HepG2 (cell line): ENCODE data around the gene ABCC3. TPM values are rescaled to one million over a fixed set of nuclear protein-coding genes. Genes with fewer than 3 reads are reported as not detected.

Experiments used
- ARID2 ChIP-seq: sonication (generic); formaldehyde crosslinking; IDR thresholded peaks from 2 replicates; pipeline ENCODE4 v1.8.1; 2022; ENCODE audit warnings: mild to moderate bottlenecking, missing genetic modification reagents, borderline replicate concordance
- ATF1 ChIP-seq: IDR thresholded peaks from 2 replicates; pipeline ENCODE4 v1.6.1; 2016; ENCODE audit warnings: mild to moderate bottlenecking, control low read depth
- KDM5B ChIP-seq: sonication (generic); formaldehyde crosslinking; IDR thresholded peaks from 2 replicates; pipeline ENCODE4 v1.4.0; 2020; ENCODE audit warnings: missing genetic modification reagents, mild to moderate bottlenecking, borderline replicate concordance
- KLF9 ChIP-seq: IDR thresholded peaks from 2 replicates; pipeline ENCODE4 v1.6.1; 2016; ENCODE audit warnings: low read depth
- LBX2 ChIP-seq: sonication (generic); formaldehyde crosslinking; IDR thresholded peaks from 2 replicates; pipeline ENCODE4 v1.5.0; 2020; ENCODE audit warnings: missing genetic modification reagents, mild to moderate bottlenecking, borderline replicate concordance
- PAWR ChIP-seq: sonication (generic); formaldehyde crosslinking; IDR thresholded peaks from 2 replicates; pipeline ENCODE4 v1.4.0; 2020; ENCODE audit warnings: missing genetic modification reagents, mild to moderate bottlenecking, borderline replicate concordance
- SRY ChIP-seq: sonication (generic); formaldehyde crosslinking; IDR thresholded peaks from 2 replicates; pipeline ENCODE4 v1.8.0; 2022; ENCODE audit warnings: mild to moderate bottlenecking, missing genetic modification reagents
- TBX3 ChIP-seq: fragments of 450-650 bp; IDR thresholded peaks from 2 replicates; pipeline ENCODE4 v1.6.1; 2017; ENCODE audit warnings: antibody characterized with exemption, mild to moderate bottlenecking, inconsistent platforms, borderline replicate concordance
- TERF1 ChIP-seq: sonication (generic); formaldehyde crosslinking; IDR thresholded peaks from 2 replicates; pipeline ENCODE4 v1.8.0; 2022; ENCODE audit warnings: mild to moderate bottlenecking, missing genetic modification reagents, moderate library complexity
- THYN1 ChIP-seq: sonication (generic); formaldehyde crosslinking; IDR thresholded peaks from 2 replicates; pipeline ENCODE4 v1.8.1; 2023; ENCODE audit warnings: low read depth, mild to moderate bottlenecking, moderate library complexity, missing genetic modification reagents, borderline replicate concordance
- TIGD3 ChIP-seq: sonication (generic); formaldehyde crosslinking; IDR thresholded peaks from 2 replicates; pipeline ENCODE4 v1.5.1; 2020; ENCODE audit warnings: mild to moderate bottlenecking, missing genetic modification reagents, borderline replicate concordance
- ZBTB14 ChIP-seq: sonication (generic); formaldehyde crosslinking; IDR thresholded peaks from 2 replicates; pipeline ENCODE4 v1.4.0; 2020; ENCODE audit warnings: missing genetic modification reagents
- ZFP1 ChIP-seq: IDR thresholded peaks from 2 replicates; pipeline ENCODE4 v1.6.1; 2016
- ZKSCAN5 ChIP-seq: sonication (generic); formaldehyde crosslinking; IDR thresholded peaks from 2 replicates; pipeline ENCODE4 v1.5.1; 2020; ENCODE audit warnings: mild to moderate bottlenecking, missing genetic modification reagents
- ZNF143 ChIP-seq: sonication (generic); formaldehyde crosslinking; IDR thresholded peaks from 2 replicates; pipeline ENCODE4 v1.4.0; 2020; ENCODE audit warnings: missing genetic modification reagents
- ZNF207 ChIP-seq: fragments of 450-650 bp; IDR thresholded peaks from 2 replicates; pipeline ENCODE4 v1.6.1; 2016; ENCODE audit warnings: antibody characterized with exemption, borderline replicate concordance
- ZNF274 ChIP-seq: sonication (generic); formaldehyde crosslinking; IDR thresholded peaks from 2 replicates; pipeline ENCODE4 v1.5.1; 2020; ENCODE audit warnings: mild to moderate bottlenecking, missing genetic modification reagents
- ZNF331 ChIP-seq: sonication (generic); formaldehyde crosslinking; IDR thresholded peaks from 2 replicates; pipeline ENCODE4 v1.4.0; 2020; ENCODE audit warnings: missing genetic modification reagents
- ZNF496 ChIP-seq: sonication (generic); formaldehyde crosslinking; IDR thresholded peaks from 2 replicates; pipeline ENCODE4 v1.8.1; 2023; ENCODE audit warnings: mild to moderate bottlenecking, moderate library complexity, missing genetic modification reagents; ENCODE audit not compliant: insufficient replicate concordance
- ZNF549 ChIP-seq: sonication (generic); formaldehyde crosslinking; IDR thresholded peaks from 2 replicates; pipeline ENCODE4 v1.5.0; 2020; ENCODE audit warnings: missing genetic modification reagents
- ZNF563 ChIP-seq: sonication (generic); formaldehyde crosslinking; IDR thresholded peaks from 2 replicates; pipeline ENCODE4 v1.8.0; 2022; ENCODE audit warnings: mild to moderate bottlenecking, moderate library complexity, missing genetic modification reagents
- ZNF597 ChIP-seq: sonication (generic); formaldehyde crosslinking; IDR thresholded peaks from 2 replicates; pipeline ENCODE4 v1.5.0; 2020; ENCODE audit warnings: missing genetic modification reagents
- ZNF670 ChIP-seq: sonication (generic); formaldehyde crosslinking; IDR thresholded peaks from 2 replicates; pipeline ENCODE4 v1.8.0; 2022; ENCODE audit warnings: mild to moderate bottlenecking, missing genetic modification reagents, borderline replicate concordance
- ZNF740 ChIP-seq: sonication (generic); formaldehyde crosslinking; IDR thresholded peaks from 2 replicates; pipeline ENCODE4 v1.4.0; 2020; ENCODE audit warnings: missing genetic modification reagents
- ZNF766 ChIP-seq: sonication (generic); formaldehyde crosslinking; IDR thresholded peaks from 2 replicates; pipeline ENCODE4 v1.5.0; 2020; ENCODE audit warnings: missing genetic modification reagents, borderline replicate concordance
- polyA plus RNA-seq, 8 experiments: library from polyadenylated mRNA; depleted of rRNA in 3 of 8; stranded (reverse) in 7 of 8; unstranded in 1 of 8; fragments of >200 nt; fragmentation: Illumina TruSeq in 4 of 8; extraction: Trizol in 4 of 8; gene quantifications; 2 replicates each; pipeline versions ENCODE4 v1.2.1 to v1.2.3, GENCODE V29; 2011 to 2016; ENCODE audit warnings: low read depth in 4 of 8, missing spikeins in 1 of 8, mixed read lengths in 1 of 8; ENCODE audit not compliant: insufficient read depth in 1 of 8
- total RNA-seq, 5 experiments: library from RNA; depleted of rRNA; stranded (reverse); fragments of >200 nt; fragmentation: Illumina TruSeq; extraction: Trizol; gene quantifications; 2 replicates each; pipeline ENCODE4 v1.2.3, GENCODE V29; 2016; ENCODE audit warnings: low read depth in 1 of 5

Gene ABCC3
- total and polyA plus RNA-seq, 2 of the 13 experiments (the other 11 are each of a cell fraction or from before 2014, with no cell fraction given), result 25.2 to 50.7 TPM

- TF ChIP-seq ZNF766 (CRISPR knock-in tag), result peak; percentile 84; the same call in 1 of the 2 replicates
- peak; percentile 95 for TF ChIP-seq ZNF143 (CRISPR knock-in tag)
- TF ChIP-seq KDM5B (CRISPR knock-in tag), result peak; percentile 97
- TF ChIP-seq THYN1 (CRISPR knock-in tag), result no peak
- TF ChIP-seq TIGD3, result no peak
- peak; percentile 89; the same call in 1 of the 2 replicates for TF ChIP-seq ZNF563 (CRISPR knock-in tag)
- TF ChIP-seq PAWR (CRISPR knock-in tag), result no peak
- 0 out of 2 replicates have a peak, but pooled peaks have one; percentile 68 for TF ChIP-seq TERF1 (CRISPR knock-in tag)
- TF ChIP-seq ZKSCAN5, result 0 out of 2 replicates have a peak, but pooled peaks have one; percentile 27
- no peak for TF ChIP-seq ZNF496 (CRISPR knock-in tag)
- TF ChIP-seq TBX3, result peak; percentile 37
- TF ChIP-seq ZBTB14 (CRISPR knock-in tag), result no peak; the same call in 1 of the 2 replicates
- TF ChIP-seq ATF1 (CRISPR knock-in tag), result no peak
- TF ChIP-seq SRY (CRISPR knock-in tag), result peak; percentile 94
- TF ChIP-seq ARID2 (CRISPR knock-in tag), result peak; percentile 19; the same call in 1 of the 2 replicates
- TF ChIP-seq ZNF207, result no peak
- 0 out of 2 replicates have a peak, but pooled peaks have one; percentile 60 for TF ChIP-seq ZNF597 (CRISPR knock-in tag)
- peak; percentile 48; the same call in 1 of the 2 replicates for TF ChIP-seq ZNF549
- TF ChIP-seq KLF9 (CRISPR knock-in tag), result peak; percentile 91
- peak; percentile 95 for TF ChIP-seq ZNF274 (CRISPR knock-in tag)
- TF ChIP-seq ZNF740 (CRISPR knock-in tag), result no peak
- peak; percentile 92 for TF ChIP-seq ZNF331
- TF ChIP-seq ZFP1 (CRISPR knock-in tag), result peak; percentile 83
- peak; percentile 38 for TF ChIP-seq LBX2 (CRISPR knock-in tag)
- TF ChIP-seq ZNF670 (CRISPR knock-in tag), result no peak
Observed at GRCh38 chr17:50719144-50719923, 84.7 kb downstream of the ABCC3 start, which contains the start of gene LUC7L3 (continued).
